GM12864 (cell line): Measurements from ENCODE around the gene HSPA12B.

Experiments used
- DNase-seq: peaks from one replicate; pipeline ENCODE4 v3.0.0-alpha.2; 2011; ENCODE audit warnings: low read depth
- H3K4me3 ChIP-seq: 2 replicates; pipeline ENCODE4 v1.5.1; 2011; ENCODE audit warnings: mild to moderate bottlenecking, low read depth, low read length, control low read depth
- TF ChIP-seq, protein P1 (sequence below): IDR thresholded peaks from 2 replicates; pipeline ENCODE4 v1.5.1; 2011; ENCODE audit warnings: low read depth, mild to moderate bottlenecking, moderate library complexity, low read length, control low read depth, inconsistent platforms; ENCODE audit errors: missing control alignments

The HSPA12B gene

DNA sequence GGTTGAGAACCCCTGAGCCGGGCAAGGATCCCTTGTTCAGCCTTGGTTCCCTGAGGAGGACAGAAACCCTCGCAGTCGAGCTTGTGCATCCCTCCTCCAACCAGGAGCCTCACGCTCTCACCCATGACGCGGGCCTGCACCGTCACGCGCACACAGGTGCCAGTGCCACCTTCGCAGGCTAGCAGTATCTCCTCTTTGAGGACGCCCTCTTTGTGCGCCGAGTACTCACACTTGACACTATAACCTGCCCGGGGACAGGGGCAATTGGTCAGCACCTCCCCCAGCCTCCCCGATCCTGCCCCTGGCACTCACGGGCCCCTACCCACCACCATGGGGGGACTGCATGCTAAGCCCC is 21.8 kb downstream of the HSPA12B start:
- DNase-seq = no peak
- no peak overlapping the region for H3K4me3 ChIP-seq
- TF ChIP-seq, protein P1, sequence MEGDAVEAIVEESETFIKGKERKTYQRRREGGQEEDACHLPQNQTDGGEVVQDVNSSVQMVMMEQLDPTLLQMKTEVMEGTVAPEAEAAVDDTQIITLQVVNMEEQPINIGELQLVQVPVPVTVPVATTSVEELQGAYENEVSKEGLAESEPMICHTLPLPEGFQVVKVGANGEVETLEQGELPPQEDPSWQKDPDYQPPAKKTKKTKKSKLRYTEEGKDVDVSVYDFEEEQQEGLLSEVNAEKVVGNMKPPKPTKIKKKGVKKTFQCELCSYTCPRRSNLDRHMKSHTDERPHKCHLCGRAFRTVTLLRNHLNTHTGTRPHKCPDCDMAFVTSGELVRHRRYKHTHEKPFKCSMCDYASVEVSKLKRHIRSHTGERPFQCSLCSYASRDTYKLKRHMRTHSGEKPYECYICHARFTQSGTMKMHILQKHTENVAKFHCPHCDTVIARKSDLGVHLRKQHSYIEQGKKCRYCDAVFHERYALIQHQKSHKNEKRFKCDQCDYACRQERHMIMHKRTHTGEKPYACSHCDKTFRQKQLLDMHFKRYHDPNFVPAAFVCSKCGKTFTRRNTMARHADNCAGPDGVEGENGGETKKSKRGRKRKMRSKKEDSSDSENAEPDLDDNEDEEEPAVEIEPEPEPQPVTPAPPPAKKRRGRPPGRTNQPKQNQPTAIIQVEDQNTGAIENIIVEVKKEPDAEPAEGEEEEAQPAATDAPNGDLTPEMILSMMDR = no peak

DNA sequence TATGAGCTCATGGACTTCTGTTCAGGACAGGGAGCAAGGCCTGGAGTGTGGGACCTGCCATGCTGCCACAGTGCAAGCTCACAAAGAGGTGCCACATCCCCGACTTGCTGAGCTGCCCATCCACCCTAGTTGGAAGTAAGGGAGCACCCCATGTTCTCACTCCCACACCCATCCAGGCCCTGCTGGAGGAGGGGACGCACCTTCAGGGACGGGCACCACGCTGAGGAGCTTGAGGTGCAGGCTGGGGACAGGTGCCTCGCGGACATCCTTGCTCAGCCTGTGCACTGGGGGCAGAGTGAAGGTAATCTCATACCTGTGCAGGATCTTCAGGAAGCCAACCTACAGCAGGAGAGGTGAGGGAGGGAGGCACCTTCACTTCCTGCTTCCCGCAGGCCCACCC is 22.8 kb downstream of the HSPA12B start:
- TF ChIP-seq, protein P1 = no peak
- DNase-seq = no peak
- no peak overlapping the region for H3K4me3 ChIP-seq

DNA sequence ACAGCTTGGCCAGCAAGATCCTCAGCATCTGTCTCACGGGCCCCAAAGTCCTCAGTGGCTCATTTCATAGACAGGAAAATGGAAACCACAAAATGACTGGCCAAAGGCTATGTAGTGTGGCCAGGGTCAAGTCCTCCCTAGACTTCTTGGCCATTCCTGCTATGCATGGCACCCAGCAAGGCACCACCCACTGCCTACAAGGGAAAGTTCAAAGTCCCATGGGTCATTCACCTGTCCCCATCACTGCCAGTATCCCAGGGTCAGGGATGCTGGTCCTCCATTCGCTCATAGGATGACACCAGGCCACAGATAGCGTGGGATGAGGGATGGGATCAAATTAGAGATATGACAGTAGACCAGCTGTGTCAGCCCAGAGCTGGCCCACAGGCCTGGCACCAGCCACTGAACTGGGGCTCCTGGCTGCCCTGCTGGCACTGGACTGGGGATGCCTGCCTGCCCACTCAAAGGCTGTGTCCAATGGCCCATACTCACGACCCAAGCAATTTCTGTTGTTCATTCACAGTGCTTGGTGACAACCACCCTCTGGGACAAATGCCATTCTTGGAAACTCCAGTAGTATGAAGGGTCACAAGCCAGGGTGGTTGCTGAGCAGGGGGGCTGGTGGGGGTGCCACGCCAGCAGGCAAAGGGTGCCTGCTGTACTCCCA is 23.5 kb downstream of the HSPA12B start:
- no peak for DNase-seq
- H3K4me3 ChIP-seq = no peak overlapping the region
- TF ChIP-seq, protein P1 = no peak

DNA sequence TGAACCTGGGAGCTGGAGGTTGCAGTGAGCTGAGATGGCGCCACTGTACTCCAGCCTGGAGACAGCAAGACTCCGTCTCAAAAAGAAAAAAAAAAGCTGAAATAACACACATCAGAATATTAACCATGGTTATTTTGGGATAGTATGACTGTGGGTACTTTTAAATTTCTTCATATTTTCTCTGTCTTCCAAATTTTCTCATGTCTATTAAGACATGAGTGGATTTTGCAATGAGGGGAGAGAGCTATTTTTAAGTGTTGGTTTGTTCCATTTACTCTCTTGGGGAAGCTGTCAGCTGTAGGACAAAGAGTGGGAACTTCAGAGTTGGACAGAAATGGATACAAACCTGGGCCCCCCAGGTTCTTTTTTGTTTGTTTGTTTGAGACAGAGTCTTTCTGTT is 24.8 kb downstream of the HSPA12B start:
- DNase-seq = no peak
- H3K4me3 ChIP-seq = no peak overlapping the region
- TF ChIP-seq, protein P1 = no peak

DNA sequence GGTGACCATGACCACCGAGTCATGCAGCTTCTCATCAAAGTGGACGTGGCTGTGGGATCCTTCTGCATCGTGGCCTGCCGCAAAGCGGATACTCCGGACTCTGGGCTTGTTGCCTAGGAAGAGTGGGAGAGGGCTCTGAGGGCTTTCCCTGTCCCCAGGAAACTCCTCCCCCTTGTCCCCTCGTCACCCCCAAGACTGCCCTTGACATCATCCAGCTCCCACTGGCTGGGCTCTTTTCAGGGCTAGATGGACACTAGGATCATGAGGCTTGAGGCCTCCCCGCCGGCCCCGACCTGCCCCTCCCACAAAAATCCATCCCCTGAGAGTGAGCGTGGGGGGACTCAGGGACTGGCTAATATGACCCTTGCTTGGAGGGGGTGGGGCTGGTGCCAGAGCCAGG is 26.1 kb downstream of the HSPA12B start:
- no peak for DNase-seq
- H3K4me3 ChIP-seq = no peak overlapping the region
- TF ChIP-seq, protein P1 = no peak

DNA sequence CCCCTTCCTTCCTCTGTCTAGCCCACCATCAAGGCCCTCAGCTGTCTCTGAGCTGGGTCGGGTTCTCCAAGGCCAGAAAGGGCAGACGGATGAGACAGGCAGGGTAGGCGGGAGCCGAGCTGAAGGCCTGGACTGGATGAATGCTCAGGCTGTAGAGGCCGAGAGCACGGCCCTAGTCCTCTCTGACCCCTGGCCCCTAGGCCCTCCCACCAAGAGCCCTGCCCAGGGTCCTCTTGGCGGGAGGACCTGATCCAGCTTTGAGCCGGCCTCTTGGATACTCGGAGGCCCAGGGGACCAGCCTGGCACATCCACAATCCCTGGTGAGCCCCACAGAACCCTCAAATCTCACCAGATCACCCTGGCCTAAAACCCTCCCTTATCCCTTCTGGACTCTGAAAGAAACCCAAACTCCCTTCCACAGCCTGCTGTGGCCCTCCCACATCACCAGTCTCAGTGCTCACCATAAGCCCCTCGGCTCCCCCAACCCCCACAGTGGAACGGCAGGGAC is 26.9 kb downstream of the HSPA12B start:
- TF ChIP-seq, protein P1 = no peak
- DNase-seq = no peak
- H3K4me3 ChIP-seq = no peak overlapping the region

DNA sequence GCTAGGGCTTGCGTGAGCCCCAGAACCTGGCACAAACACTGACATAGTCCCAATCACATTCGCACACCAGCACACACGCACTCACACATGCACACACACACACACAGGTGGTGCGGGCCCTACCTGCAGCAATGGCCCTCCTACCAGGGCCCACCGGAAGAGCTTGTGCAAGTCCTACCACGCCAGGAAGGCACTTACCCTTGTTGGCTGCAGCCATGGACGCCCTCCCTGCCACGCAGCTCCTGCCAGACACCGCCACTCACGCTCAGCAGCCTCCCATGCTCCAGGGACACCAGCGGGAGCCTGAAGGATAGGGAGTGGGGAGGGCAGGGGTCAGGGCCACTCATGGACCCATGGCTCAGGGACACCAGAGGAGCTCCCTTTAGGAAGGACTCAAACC is 27.4 kb downstream of the HSPA12B start:
- TF ChIP-seq, protein P1 = no peak
- no peak for DNase-seq
- H3K4me3 ChIP-seq = no peak overlapping the region
